GM23248 (cell line): ENCODE results near the gene HDAC4.

ENCODE experiments used
- EZH2 ChIP-seq: fragments of 200-600 bp; sonication (generic); IDR thresholded peaks from 2 replicates; pipeline ENCODE4 v1.6.1; 2018; ENCODE audit warnings: antibody characterized with exemption, mild to moderate bottlenecking; ENCODE audit not compliant: insufficient read depth, poor library complexity, severe bottlenecking
- EZH2phosphoT487 ChIP-seq: fragments of 200-600 bp; sonication (generic); IDR thresholded peaks from 2 replicates; pipeline ENCODE4 v1.6.1; 2018; ENCODE audit warnings: antibody characterized with exemption, moderate library complexity, mild to moderate bottlenecking, low read depth; ENCODE audit not compliant: insufficient read depth

- TF ChIP-seq EZH2 (no peak), EZH2phosphoT487 (no peak)
Measured at GRCh38 chr2:239017491-239018098, 383.2 kb downstream of the HDAC4 start.
